ENCODE results near the gene GLIS1.
A peak's percentile ranks its signal among the peaks of the same experiment; 100 is the strongest.

The GLIS1 gene

DNA sequence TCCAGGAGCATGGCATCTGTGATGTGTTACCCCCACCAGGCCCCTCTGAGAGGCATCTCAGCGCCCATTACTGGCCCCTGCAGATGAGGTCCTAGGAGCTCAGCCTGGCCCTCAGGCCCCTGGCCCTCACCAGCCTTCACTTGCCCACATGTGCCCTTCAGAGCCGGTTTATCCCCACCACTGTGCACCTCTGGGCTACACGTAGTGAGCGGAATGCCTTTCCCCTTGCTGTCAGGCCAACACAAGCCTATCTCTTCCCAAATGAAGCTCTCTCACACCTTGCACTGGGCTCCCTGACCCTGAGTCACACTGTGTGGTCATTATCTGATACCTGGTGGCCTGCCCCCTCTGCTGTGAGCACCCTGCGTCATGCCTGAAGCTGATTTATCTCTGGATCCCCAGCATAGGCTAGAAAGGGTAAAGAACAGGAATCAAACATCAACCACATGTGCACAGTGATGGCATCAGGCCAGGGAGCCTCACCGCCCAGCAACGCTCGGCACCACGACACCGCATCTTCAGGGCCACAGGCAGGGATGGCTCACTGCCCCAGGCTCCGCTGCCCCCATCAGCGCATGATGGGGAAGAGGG is 49.1 kb downstream of the GLIS1 start:
- DNase-seq = no peak

DNA sequence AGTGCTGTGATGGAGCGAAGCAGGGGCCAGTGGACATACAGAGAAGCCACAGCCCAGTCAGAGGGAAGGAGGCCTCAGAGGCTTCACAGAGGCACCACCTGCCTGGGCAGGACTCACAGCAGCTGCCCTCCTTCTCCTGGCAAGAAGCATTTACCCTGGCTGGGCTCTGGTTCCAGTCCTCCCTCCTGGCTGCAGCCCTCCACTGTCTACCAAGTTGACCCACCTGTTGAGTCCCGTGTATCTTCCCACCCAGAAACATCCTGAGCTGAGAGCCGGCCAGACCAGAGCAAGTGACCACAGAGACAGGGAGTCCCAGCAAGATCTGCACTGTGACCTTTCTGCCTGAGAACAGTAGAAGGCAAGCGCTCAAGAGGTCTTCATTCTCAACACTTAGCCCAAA is 49.7 kb downstream of the GLIS1 start:
- DNase-seq = no peak

DNA sequence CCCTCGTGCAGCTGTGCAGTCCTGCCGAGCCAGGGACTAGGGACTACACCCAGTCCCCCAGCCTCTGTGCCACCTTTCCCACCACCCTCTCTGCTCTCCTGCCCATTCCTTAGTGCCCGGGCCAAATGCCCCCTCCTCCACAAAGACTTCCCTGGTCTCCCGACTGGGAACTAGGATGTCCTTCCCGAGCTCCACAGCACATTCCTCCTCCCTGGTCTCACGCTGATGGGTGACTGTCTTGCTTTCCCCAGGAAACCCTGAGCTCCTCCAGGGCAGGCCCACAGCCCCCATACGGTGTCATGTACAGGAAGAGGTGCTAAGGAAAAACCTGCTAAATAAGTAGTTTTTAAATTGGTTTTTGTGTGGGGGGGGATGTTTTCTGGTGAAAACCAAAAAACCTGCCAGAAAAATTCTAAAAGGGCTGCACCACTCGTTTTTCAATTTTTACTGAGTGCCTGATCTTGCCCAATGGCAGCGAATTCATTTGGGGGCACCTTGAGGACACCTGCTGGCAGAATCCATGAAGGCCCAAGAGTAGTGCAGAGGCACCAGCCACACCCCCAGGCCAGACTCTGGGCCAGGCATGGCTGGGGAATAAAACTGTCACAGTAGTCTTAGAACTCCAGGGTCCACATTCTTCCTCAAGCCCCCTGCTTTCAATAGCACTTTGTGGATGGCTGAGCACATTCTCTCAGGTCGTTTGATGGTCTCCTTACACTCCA is 50.4 kb downstream of the GLIS1 start:
- no peak for DNase-seq

DNA sequence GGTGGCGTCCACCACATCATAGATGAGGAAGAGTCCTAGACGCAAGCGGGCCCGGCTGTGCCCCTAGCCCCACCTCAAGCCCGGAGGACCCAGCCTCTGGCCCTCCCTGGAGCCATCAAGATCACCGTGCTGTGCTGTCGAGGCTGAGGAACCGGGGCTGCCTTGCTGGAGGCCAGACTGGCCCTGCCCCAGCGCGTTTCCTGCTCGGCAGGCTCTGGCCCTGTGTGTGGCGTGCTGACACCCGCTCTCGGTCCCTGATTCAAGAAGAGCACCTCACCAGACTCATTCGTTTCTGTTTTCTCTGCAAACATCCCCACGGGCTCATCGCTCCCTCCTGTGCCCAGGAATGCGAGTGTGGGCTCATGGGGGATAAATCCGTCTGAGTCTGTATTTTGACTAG is 51.1 kb downstream of the GLIS1 start:
- DNase-seq = no peak

DNA sequence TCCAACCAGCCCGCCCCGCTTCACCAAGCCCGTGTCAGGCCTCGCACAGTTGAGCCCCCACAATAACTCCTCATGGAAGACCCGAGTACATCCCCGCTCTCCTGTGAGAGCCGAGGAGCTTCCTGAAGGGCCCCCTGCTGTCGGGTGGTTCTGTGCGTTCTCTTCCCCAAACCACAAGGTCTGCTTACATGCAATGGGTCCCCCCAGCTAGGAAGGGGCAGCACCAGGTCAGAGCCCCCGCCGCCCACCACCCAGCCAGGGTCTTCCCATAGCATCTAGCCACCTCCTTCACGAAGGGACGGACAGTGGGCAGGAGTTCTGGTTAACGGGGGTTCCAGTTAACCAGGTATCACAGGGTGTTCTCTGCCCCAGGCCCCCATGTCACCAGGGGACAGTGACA is 51.5 kb downstream of the GLIS1 start:
- DNase-seq = no peak

DNA sequence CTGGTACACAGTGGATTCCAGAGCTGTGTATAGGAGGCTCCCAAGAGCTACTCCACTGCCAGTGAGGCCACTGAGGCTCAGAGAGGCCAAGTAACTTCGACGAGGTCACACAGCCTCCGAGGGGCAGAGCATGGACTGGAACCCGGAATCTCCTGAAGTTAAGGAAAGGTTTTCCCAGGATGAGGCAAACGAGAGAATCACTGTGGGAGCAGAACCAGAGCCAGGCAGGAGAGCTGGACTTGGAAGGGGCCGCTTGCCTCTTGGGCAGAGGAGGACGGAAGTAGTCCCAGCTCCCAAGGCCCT is 52.0 kb downstream of the GLIS1 start:
- no peak for DNase-seq

DNA sequence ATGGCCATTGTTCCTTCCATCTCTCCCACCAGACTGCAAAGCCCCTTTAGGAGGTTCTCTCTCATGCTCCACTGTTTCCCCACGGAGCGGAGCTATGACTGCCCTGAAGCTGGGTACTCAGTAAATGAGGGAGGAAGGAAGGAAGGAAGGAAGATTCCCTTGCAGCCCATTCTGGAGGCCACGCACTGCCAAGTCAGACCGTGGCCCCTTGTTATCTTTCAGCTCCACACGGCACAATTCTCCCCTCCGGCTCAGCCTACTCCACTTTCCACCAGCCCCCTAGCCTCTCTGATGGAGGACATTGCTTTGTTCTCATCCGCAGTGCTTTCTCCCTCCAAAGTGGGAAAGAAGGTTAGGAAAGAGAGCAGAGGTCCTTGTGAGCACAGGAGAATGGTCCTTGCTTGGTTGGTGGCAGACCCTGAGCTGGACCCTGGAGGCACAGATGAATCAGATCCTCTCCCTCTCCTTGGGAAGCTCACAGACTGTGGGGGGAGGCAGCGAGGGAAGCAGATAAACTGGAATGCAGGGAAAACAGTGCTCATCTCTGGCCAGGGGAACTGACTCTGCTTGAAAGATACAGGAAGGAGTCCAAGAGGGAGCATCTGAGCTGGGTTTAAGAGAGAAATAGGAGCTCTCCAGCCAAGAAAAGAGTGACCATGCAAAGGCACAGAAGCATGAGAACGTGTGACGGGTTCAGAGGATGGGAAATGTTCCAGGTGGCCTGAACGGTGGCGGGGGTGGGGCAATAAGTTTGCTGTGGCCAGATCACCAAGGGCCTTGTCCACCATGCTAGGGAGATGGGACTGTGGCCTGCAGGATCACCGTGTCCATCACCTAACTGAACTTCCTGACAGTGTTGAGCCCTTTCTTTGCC is 52.6 kb downstream of the GLIS1 start:
- DNase-seq = no peak

DNA sequence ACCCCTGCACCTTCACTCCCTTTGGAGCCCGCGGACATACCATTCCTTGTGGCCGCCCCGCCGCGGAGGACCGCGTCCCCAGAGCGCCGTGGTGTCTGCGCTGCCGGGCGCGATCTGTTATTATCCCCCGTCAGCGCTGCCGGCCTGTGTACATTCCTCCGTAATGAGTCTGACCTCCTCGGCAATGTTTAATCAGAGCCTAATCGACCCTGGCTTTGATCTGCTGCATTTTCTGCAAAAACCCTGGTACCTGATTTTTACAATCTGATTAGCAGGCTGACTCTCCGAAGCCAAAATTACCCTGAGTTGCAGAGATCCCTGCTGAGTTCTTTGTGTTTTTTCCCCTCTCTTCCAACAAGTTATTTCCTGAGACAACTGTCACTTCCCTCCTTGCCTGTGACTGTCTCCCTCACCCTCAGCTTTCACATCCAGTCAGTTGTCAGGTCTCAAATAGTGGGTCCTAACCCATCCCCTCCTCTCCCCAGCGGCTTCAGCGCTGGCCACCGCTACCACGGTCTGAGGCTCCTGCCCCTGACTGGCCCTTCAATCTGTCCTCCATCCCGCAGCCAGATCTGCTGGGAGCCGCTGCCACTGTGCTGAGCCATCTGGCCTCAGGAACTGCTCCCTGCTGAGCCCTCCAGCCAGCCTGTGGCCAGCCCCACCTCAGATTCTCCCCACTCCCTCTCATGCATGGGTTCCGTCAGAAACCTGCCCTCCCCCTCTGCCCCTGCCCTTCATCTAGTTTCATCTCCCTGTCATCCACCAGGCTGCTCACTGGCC is 53.5 kb downstream of the GLIS1 start:
- no peak for DNase-seq

DNA sequence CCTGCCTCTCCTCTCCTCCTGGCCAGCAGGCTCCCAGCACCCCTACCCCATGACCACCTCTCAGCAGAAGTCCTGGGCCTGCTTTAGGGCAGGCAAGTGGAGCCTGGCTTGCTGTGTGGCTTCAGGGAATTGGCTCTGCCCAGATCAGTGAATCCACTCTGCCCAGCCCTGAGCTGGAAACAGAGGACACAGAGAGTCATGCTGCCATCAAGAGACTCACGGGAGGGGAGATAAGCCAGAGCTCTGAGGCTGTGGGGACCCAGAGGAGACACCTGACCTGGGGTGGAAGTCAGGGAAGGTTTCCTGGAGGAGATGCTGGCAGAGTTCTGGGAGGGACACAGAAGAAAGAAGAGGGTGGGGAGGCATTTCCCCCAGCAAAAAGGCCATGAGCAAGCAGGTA is 54.2 kb downstream of the GLIS1 start:
- DNase-seq = no peak

DNA sequence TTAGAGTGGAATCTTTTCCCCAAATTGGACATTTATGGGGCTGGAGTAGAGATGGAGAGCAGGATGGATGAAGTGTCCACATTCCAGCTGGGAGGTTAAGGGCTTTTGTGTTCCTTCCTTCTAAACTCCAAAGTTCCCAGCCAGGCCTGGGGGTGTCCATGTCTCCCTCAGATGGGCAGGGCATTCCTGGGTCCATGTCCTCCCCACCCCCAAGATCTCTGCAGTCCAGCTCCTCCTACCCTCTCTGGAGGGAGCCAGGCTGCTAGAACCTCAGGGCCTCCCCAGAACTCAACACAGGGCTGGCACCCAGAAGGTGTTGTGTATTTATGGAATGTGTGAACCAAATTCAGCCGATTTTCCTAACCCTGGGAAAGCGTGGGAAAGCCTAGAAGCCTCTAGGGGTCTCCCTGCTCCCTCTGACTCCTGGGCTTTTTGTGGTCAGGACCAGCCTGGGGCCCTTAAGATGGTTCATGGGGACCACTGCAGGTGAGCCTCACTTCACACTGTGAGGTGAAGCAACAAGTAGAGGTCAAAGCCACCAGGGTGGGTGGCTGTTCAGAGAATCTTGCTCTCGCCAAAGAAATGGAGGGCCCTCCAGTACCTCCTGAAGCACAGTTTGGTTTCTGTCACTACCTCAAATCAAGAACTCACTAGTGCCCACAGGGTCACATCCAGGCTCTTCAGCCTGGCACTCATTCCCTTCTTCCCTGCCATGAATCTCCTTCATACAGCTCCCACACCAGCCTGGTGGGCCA is 54.8 kb downstream of the GLIS1 start:
- DNase-seq = no peak

DNA sequence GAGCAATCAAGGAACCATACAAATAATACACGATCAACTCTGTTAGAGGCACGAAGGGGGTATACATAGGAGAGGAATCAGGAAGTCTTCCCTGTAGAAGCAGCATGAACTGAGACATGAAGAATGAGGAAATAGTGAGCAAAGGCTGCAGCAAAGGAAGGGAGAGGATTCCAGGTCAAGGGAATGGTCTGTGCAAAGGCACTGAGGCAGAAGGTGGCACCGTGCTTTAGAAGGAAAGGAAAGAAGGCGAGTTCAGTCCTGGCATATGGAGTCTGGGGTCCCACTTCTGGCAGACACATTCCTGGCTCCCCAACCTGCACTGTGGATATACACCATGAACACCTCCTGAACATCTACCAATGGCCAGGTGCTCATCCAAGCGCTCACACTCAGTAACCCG is 56.1 kb downstream of the GLIS1 start:
- no peak for DNase-seq

DNA sequence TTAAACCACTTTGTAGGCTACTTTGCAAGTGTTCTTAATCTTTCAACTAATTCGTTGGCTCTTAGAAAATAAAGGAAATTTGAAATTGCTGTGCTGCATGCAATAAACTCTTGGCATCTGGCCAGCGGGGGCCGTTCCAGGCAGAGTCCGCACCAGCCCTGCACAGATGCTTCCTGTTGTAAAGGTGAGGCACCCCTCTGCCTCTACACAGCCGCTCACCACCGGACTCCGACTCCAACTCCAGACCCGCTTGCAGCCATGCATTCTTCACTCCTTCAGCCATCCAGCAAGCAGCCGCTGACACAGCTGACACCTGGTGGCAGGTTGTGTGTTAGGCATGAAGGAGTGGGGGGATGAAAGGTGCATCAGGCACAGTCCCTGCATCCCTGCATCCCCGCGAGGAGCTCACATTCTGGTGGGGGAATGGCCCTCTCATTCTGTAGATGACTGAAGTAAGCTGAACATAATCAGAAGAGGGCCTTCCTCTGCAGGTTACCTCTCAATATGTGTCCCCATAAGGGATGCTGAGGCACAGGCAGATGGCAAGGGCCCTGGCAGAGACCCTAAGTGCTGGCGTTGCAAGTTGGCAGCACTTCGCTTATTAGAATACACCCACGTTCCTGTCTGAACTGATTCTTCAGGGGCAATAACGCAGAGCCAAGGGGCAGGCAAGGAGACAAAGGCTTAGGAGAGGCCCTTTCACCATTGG is 56.8 kb downstream of the GLIS1 start:
- peak; percentile 60 for DNase-seq

DNA sequence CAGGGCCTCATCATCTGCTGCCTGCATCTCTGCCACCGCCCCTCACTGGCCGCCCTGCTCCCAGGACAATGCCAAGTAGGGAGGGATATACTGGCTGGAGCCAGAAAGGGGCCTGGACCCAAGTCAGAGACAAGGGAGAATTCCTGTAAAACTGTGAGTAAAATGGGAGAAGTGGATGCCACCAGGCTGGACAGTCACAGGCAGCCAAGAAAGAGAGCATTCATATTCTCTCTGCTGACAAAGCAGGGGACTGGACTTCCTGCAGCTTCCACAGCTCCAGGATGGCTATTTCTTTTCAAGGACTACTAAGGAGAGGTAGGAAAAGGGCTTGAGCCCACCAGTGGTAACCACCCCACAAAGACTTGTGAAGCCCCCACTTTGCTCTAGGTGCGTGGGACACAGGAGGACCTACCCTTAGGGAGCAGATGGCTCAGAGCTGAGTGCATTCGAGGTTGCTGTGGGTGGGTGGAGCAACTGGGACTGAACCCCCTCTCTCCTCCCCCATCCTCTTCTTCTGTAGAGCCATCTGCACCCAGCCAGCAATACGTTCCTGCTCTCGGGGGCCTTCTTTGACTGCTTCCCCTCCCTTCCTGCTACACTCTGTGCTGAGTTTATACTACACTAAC is 57.5 kb downstream of the GLIS1 start:
- no peak for DNase-seq

DNA sequence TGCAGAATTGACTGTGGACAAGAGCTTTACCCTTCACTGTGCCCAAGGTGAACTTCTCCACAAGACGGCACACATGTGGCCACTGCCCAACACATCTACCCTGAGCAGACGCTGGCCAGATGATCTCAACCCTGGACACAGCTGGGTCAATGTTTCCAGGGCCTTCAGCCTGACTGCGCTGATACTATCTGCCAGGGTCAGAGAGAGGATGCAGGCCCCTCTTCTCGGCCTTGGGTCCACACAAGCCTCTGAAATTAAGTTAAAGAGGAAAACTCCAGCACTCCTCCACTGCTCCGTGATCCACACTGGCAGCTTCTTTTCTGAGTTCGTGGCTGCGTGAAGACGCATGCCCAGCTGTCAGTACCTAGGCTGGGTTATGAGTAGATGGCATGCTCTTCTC is 58.1 kb downstream of the GLIS1 start:
- DNase-seq = no peak

DNA sequence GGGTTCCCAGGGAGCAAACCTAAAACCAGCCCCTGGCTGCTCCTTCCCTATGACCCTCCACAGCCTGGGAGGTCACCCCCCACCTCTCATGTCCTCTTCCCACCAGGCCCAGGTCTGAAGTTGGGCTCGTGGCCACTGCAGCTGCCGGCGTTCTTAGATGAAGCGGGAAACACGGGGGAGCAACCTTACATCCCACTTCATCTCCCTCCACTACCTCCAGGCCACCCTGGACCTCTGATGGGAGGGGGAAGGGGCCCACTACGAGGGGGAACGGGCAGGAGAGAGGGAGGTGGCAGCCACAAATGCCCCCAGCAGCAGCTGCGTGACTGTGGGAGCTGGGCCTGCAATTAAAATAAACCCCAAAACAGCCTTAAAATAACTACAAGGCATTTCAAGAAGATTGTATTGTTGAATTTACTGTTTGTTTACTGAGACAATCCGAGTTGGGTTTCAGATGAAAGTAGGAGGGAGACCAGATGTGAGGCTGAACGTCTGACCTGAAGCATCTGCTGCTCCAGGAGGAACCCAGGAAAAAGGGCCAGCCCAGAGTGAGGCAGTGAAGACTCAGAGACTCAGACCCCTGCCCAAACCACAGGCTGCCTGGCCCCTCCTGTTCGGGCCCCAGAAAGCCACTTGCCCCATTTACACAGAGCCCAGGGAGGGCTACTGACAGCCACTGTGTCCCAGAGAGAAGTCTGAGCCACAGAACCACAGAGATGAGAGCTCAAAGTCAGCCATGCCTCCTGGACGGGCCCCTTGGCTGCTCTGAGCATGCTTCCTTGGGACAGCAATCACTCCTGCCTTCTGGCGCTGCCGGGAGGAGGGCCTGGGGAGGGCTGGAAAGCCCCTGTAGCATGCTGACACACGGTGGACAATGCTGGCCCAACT is 59.8 kb downstream of the GLIS1 start:
- no peak for DNase-seq

DNA sequence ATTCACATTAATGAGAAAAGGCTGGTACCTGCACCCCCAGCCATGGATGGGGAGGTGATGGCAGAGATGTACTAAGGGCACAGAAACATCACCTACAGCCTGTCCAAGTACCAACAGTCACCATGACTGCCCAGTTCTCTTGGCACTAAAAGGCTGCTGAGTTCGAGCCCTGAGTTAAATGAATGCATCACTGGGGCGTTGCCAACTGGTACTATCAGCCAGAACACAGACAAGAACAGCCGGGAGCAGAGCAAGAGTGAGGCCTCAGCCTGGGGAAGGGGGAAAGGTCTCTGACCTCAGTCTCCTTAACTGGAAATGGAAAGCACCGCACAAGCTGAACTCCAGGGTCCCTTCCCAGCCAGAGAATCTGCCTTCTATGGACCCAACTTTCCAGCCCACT is 60.5 kb downstream of the GLIS1 start:
- DNase-seq = no peak

DNA sequence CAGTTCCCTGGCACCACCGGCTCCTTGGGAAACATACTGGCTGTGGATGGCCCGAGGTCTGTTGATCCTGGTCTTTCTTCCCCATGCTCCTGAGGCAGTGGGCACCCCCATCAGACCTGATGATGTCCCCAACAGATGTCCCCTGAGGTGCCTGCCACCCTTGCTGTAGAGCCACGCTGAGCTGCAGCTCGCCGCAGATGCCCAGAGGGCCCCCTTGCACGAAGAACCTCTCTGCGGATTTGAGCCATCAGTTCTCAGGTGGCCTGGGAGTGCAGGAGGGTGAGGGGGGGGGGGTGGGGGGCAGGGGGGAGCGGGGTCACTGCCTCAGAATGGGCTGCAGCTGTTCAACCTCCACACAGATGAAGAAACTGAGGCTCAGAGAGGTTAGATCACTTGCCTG is 60.9 kb downstream of the GLIS1 start:
- DNase-seq = no peak

DNA sequence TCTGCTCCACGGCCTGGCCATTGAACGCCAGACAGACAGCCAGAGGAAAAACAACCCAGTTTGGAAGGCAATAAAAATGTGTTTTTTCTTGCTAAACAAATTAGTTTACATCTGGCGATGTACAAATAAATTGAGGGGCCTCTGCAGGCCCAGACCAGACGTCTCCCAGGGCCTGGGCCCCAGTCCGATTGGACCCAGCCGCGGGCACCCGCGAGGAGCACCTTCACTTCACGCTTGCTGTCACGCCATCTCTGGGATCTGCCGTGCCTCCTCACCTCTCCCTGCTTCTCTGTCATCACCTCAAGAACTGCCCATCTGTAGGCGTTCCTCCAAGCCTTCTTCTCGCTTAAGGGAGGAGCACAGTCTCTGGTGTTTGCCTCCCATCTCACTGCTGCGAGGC is 61.5 kb downstream of the GLIS1 start:
- DNase-seq = no peak

DNA sequence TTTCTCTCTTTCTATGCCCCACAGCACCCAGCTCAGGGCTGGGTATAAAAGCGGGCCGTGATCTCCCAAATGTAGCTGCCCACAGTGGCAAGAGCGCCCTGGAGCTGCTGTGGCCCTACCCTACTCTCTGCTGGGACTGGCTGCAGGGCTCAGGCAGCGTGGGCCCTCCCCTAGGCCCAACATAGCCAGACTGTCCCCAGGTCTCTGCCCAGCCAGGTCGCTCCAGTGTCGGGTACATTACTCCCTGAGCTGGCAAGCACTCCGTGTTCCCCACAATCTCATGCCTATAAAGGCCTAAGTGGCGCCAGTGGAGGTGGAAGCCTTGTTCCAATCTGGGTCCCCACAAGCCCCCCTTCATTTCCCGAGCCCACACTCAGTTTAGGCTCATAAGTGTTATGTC is 66.2 kb downstream of the GLIS1 start:
- DNase-seq = no peak

DNA sequence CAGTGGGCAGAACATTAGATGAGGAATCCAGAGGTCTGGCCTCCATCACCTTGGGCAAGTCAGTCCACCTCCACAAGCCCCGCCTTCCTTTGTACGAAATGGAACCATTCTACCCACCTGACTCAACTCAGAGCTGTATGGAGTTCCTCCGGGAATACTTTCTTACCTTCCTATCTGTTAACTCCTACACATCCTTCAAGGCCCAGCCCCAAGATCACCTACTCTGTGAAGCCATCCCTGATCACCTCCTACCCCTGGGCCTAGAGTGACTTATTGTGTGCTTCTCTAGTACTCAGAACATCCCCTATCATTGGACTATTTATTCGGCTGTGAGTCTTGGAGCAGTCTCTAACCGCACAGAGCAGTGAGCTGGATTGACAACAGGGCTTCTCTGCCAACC is 66.7 kb downstream of the GLIS1 start:
- no peak for DNase-seq
